ENCODE measurements around the gene DHPS.
"Not testable (repeated sequence)": the region's sequence is repeated elsewhere in the genome, so short reads cannot be mapped to it uniquely, and the experiment has no call there.

DHPS gene

GRCh38 chr19:12685831-12686230 lies 4.2 kb upstream of the DHPS start:
- Histone ChIP-seq H3K27me3 (ENCODE audit: insufficient read depth, poor library complexity, severe bottlenecking) (no peaks in the 10 kb centered on the region), H3K4me3 (replicated peaks; ENCODE audit: insufficient read depth, low read length) (no peak overlapping the region), H3K27ac (replicated peaks) (no peak overlapping the region)
- TF ChIP-seq POLR2AphosphoS5 (IDR thresholded peaks at IDR 0.05; ENCODE audit: low read depth), result no peak
- TF ChIP-seq SPI1 (IDR thresholded peaks at IDR 0.05; ENCODE audit: borderline replicate concordance, low read depth), result no peak
- TF ChIP-seq REST (IDR thresholded peaks at IDR 0.05; ENCODE audit: insufficient replicate concordance, low read depth), result no peak
- no peak for TF ChIP-seq GABPA (IDR thresholded peaks at IDR 0.05; ENCODE audit: low read depth)
- TF ChIP-seq, protein P1, sequence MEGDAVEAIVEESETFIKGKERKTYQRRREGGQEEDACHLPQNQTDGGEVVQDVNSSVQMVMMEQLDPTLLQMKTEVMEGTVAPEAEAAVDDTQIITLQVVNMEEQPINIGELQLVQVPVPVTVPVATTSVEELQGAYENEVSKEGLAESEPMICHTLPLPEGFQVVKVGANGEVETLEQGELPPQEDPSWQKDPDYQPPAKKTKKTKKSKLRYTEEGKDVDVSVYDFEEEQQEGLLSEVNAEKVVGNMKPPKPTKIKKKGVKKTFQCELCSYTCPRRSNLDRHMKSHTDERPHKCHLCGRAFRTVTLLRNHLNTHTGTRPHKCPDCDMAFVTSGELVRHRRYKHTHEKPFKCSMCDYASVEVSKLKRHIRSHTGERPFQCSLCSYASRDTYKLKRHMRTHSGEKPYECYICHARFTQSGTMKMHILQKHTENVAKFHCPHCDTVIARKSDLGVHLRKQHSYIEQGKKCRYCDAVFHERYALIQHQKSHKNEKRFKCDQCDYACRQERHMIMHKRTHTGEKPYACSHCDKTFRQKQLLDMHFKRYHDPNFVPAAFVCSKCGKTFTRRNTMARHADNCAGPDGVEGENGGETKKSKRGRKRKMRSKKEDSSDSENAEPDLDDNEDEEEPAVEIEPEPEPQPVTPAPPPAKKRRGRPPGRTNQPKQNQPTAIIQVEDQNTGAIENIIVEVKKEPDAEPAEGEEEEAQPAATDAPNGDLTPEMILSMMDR (IDR thresholded peaks at IDR 0.05; ENCODE audit: insufficient read depth, low read length), result no peak
- no peak for DNase-seq (ENCODE audit: low read depth in 1 of 2, low spot score in 1 of 2)

GRCh38 chr19:12680034-12680433 lies 1.6 kb downstream of the DHPS start:
- DNase-seq (ENCODE audit: low read depth in 1 of 2, low spot score in 1 of 2), result no peak

GRCh38 chr19:12678039-12678438 lies 3.6 kb downstream of the DHPS start:
- H3K4me3 ChIP-seq (replicated peaks; ENCODE audit: insufficient read depth, low read length); H3K27ac ChIP-seq (replicated peaks); H3K27me3 ChIP-seq (ENCODE audit: insufficient read depth, poor library complexity, severe bottlenecking): not testable (repeated sequence)
- peak in 1 of 2 experiments; percentile 53 for DNase-seq (ENCODE audit: low read depth in 1 of 2, low spot score in 1 of 2)

More at GRCh38 chr19:12680034-12680433, 1.6 kb downstream of the DHPS start:
- H3K4me3 ChIP-seq (replicated peaks; ENCODE audit: insufficient read depth, low read length), result no peak overlapping the region
- TF ChIP-seq REST (IDR thresholded peaks at IDR 0.05; ENCODE audit: insufficient replicate concordance, low read depth) (no peak), SPI1 (IDR thresholded peaks at IDR 0.05; ENCODE audit: borderline replicate concordance, low read depth) (no peak), GABPA (IDR thresholded peaks at IDR 0.05; ENCODE audit: low read depth) (no peak), POLR2AphosphoS5 (IDR thresholded peaks at IDR 0.05; ENCODE audit: low read depth) (no peak)
- TF ChIP-seq, protein P1 (IDR thresholded peaks at IDR 0.05; ENCODE audit: insufficient read depth, low read length), result no peak
- H3K27me3 ChIP-seq (ENCODE audit: insufficient read depth, poor library complexity, severe bottlenecking), result no peaks in the 10 kb centered on the region
- H3K27ac ChIP-seq (replicated peaks), result no peak overlapping the region

- DNase-seq (ENCODE audit: low read depth in 1 of 2, low spot score in 1 of 2), result no peak
- no peak for TF ChIP-seq SPI1 (IDR thresholded peaks at IDR 0.05; ENCODE audit: borderline replicate concordance, low read depth)
- TF ChIP-seq REST (IDR thresholded peaks at IDR 0.05; ENCODE audit: insufficient replicate concordance, low read depth), result no peak
- TF ChIP-seq POLR2AphosphoS5 (IDR thresholded peaks at IDR 0.05; ENCODE audit: low read depth), result no peak
- no peak for TF ChIP-seq GABPA (IDR thresholded peaks at IDR 0.05; ENCODE audit: low read depth)
- TF ChIP-seq, protein P1 (IDR thresholded peaks at IDR 0.05; ENCODE audit: insufficient read depth, low read length), result no peak
- Histone ChIP-seq H3K4me3 (replicated peaks; ENCODE audit: insufficient read depth, low read length) (no peak overlapping the region), H3K27me3 (ENCODE audit: insufficient read depth, poor library complexity, severe bottlenecking) (no peaks in the 10 kb centered on the region), H3K27ac (replicated peaks) (no peak overlapping the region)
Observed at GRCh38 chr19:12676928-12677327, 4.8 kb downstream of the DHPS start.
